Measurements from ENCODE around the gene DERL3.

The DERL3 gene

GRCh38 chr22:23847310-23847920 lies 8.6 kb upstream of the DERL3 start:
- DNase-seq: no peak

DNA sequence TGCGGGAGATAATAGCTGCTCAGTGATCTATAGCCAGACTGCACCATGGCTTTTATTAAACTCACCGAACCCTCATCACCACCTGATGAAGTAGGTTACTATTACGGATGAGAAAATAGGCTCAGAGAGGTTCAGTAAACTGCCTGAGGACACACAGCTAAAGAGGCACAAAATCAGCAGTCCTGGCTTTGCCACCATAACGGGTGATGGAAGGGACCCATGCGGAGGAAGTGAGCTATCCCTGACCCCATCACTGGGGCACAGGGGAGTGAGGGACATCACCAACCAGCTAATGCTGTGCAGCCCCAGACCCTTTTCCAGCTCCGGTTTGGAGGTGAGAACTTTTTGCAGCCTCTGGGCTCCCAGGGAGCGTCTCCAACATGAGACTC lies 7.3 kb upstream of the DERL3 start:
- no peak for DNase-seq

GRCh38 chr22:23845265-23846080 lies 6.7 kb upstream of the DERL3 start:
- DNase-seq: no peak

DNA sequence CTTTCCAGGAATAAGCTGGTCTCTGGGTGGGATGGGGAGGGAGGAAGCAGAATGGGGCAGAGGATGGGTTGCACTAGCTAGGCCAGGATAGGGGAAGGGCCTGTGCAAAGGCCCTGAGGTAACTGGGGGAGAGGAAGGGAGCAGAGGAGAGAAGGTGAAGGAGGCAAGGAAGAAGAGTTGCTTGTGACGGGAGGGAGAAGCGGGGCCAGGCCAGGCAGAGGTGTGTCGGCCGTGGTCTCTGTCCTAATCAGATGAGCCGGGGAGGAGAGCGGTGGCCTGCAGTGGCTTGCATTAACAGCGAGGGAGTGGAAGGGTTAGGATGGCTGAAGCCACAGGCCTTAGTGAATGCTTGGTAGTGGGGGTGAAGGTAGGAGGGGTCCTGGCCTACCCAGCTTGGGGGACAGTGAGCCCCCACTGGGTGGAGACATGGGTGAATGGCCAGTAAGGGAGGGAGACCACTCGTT lies 6.0 kb upstream of the DERL3 start:
- DNase-seq: no peak

DNA sequence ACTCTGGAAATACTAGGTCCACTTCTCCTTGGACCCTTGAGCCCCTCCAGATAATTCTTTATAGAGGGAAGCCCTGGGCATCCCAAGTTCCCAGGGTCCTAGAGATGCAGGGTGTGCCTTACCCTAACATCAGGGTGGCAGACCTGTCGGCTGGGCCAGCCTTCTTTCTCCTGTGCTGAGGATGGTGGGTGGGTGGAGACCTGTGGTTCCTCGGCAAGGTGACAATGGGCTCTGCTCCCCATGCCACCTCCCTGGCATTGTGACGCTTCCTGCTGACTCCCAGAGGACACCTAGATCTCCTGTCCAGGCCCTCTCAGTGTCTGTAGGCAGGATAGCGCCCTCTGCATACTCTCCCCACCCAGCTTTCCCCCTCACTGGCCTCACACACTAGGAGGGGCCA lies 3.8 kb upstream of the DERL3 start:
- no peak for DNase-seq

DNA sequence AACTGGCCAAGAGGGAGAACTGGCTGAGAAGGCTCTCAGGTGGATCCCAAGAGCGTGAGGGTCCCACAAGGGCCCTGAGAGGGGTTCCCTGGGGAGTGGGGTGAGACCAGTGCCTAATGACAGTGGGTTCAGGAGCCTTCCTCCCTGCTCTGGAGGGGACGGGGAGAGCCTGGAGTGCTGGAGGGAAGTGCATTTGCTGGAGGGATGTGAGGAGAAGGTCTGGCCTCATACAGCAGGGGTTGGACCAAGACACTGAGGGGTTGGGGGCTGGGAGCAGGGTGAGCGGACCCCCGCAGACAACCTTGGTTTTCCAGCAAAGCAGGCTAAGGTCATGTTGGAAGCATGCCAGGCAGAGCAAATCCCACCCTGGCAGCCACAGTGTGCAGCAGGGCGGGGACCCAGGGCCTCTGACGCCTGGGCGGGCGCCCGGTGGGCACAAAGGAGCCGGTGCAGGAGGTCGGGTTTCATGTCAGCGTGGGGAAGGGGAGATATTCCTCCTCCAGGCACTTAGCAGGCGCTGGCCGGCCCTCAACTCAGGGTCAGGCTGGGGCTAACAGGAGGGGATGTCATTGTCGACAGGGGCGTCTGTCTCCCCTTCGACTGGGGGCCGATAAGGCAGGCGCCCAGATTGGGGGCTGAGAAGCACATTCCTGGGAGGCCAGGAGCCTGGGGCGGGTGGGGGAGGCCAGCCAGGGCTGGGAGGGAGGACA lies 3.1 kb upstream of the DERL3 start:
- no peak for DNase-seq

DNA sequence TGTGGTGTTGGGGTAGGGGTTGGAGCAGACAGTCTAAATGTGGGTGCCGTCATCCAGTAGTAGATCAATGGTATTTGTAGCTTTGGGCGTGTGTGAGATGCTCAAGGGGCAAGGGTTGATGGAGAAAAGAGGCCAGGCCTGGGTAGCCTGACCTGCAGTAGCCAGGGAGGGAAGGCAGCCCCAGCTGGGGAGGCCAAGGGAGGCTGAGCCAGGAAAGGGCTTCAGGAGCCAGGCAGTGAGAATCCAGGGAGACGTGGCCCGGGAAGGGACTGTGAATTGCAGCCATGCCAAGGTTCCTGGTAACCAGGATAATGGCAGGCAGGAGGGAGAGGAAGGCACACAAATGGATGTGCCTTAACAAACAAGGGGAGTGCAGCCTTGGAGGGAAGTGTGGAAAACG lies 2.5 kb upstream of the DERL3 start:
- no peak for DNase-seq

DNA sequence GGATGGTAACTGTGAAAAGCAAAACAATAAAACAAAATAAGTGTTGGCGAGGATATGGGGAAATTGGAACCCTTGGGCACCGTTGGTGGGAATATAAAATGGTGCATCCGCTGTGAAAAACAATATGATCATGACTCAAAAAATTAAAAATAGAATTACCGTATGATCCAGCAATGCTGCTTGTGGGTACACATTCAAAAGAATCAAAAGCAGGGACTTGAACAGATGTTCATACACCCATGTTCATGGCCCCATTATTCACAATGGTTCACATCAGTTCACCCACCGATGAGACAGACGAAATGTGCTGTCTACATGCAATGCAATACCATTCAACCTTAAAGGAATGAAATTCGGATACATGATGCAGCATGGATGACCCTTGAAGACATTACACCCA lies 1.2 kb upstream of the DERL3 start:
- DNase-seq: no peak

- no peak for DNase-seq
Observed at GRCh38 chr22:23837911-23838680, 710 bp downstream of the DERL3 start.

DNA sequence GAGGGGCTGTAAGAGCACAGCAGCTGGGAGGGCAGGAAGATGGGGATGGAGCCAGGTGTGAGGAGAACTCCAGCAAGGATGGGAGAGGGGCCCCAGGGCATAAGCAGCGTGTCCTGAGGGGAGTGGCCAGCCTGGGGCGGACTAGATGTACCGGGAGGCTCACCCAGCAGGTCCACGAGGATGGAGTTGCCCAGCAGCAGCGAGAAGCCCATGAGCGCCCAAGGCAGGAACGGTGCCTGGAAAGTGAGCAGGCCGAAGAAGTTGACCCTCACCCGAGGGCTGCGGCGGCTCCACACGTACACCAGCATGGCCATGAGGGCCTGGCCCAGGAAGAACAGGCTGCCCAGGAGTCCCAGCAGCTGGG lies 1.3 kb downstream of the DERL3 start:
- no peak for DNase-seq

GRCh38 chr22:23836692-23837495 lies 1.9 kb downstream of the DERL3 start:
- no peak for DNase-seq

DNA sequence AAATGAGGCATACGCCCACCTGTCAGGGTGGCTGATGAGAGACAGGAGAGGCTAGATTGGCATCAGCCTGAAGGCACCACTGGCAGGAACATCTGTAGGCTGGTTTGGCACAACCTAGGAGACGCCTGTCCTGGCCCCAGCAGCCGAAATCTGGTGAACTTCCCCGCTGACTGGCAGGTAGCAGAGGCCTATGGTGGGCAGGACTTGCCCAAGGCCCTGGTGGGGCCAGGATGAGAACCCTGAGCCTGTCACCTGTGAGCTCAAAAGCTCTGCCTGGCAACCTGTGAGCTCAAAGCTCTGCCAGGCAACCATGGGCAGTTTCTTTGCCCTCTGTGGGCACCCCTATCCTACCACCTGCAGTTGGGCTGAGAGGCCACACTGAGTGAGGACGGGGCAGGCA lies 2.5 kb downstream of the DERL3 start:
- DNase-seq: no peak

DNA sequence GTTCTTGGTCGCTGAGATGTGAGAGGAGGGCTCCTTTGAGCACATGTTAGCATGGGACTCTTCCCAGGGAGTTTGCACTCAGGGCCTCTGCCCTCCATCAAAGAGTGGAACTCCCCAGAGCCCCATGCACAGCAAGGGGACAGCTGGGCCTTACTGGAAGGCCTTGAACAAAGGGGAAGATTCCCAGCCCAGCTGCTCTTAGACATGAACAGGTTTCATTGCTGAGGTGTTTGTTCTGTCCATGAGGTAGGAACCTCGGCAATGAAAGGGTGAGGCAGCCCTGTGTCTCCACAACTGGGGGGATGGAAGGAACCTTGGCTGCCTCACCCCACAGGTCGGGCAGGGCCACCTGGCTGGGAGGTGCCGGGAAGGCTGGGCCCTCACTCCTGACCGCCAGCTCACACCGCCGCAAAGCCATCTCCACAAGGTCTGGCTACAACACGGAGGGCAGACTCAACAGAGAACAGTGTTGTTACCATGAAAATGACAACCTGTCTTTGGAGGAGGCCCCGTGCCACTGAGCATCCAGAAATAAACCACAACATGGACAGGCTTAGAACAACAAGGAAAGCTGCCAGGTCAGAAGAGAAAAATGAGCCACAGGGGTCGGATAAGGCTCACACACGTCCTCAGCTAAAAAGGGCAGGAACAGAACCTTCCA lies 3.2 kb downstream of the DERL3 start:
- DNase-seq: no peak

- no peak for DNase-seq
Observed at GRCh38 chr22:23834793-23835483, 3.9 kb downstream of the DERL3 start.

- DNase-seq: no peak
Observed at GRCh38 chr22:23834406-23834792, 4.4 kb downstream of the DERL3 start.

DNA sequence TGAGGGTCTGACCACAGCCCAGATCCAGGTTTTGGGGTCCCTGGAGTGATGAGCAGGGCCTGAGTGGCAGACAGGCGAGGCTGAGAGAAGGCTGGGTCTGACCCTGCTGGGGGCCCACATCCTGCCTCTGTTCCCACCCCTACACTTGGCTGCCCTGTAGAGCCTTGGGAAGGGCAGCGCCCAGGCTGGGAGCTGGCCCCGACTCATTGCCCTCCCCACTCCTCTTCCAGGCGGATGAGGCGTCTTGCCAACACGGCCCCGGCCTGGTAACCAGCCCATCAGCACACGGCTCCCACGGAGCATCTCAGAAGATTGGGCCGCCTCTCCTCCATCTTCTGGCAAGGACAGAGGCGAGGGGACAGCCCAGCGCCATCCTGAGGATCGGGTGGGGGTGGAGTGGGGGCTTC lies 4.9 kb downstream of the DERL3 start:
- DNase-seq: no peak

- DNase-seq: no peak
Observed at GRCh38 chr22:23833017-23833751, 5.6 kb downstream of the DERL3 start.

GRCh38 chr22:23832226-23833016 lies 6.4 kb downstream of the DERL3 start:
- DNase-seq: no peak

DNA sequence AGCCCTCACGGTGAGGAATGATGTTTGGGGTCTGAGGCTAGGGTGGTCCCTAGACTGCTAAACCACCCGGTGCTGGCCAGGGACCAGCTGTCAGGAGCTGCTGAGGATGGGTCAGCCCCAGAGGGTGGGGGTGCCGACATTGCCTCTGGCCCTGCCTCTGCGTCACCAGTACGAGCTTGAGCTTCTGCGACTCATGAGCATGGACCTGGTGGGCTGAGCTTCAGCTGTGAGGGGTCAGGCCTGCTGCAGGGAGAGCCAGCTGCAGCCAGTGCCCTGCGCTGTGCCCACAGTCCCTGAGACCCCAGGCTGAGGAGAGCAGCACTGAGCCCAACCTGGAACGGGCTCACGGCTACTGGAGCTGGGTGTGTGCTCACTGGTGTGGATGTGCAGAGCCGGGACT lies 7.0 kb downstream of the DERL3 start:
- no peak for DNase-seq

GRCh38 chr22:23831261-23831660 lies 7.5 kb downstream of the DERL3 start:
- DNase-seq: no peak

Data from CD4-positive, alpha-beta T cell treated with Interleukin-15 for 1 hour (primary cell).